HG03196 (cell line): ENCODE results near the gene APOM.
A peak's percentile ranks its signal among the peaks of the same experiment; 100 is the strongest.

Experiments
- ATAC-seq: cut with Tn5 transposase; IDR thresholded peaks from one replicate; pipeline ENCODE4 v1.9.1; 2021; ENCODE audit not compliant: unreplicated experiment

APOM gene

GRCh38 chr6:31655349-31656237 lies at the start of gene APOM:
TSS of gene APOM (plus strand) at chr6:31655894. CDS start at chr6:31655967, 73 bp downstream.
- ATAC-seq: no peak

GRCh38 chr6:31607317-31607716 lies 48.4 kb upstream of the APOM start:
- no peak for ATAC-seq

GRCh38 chr6:31609519-31610406 lies 45.9 kb upstream of the APOM start:
- no peak for ATAC-seq

GRCh38 chr6:31610968-31611367 lies 44.7 kb upstream of the APOM start:
- ATAC-seq: no peak

- ATAC-seq: no peak
These were observed 41.5 kb upstream of the APOM start for GRCh38 chr6:31614075-31614619.

GRCh38 chr6:31614684-31615578 lies 40.8 kb upstream of the APOM start, which contains the start of gene AIF1:
TSS of gene AIF1 (plus strand) at chr6:31615234. CDS start at chr6:31615330, 96 bp downstream.
- ATAC-seq: no peak

GRCh38 chr6:31615748-31616147 lies 39.9 kb upstream of the APOM start:
- ATAC-seq: no peak

GRCh38 chr6:31617010-31617409 lies 38.7 kb upstream of the APOM start:
- no peak for ATAC-seq

GRCh38 chr6:31619805-31620585 lies 35.7 kb upstream of the APOM start:
- peak; percentile 80 for ATAC-seq

- ATAC-seq: peak; percentile 47
These were observed 34.9 kb upstream of the APOM start, which contains the start of gene PRRC2A for GRCh38 chr6:31620586-31621319. TSS of gene PRRC2A (plus strand) at chr6:31620715. CDS start at chr6:31622790, 2,075 bp downstream.

- ATAC-seq: no peak
These were observed 34.3 kb upstream of the APOM start for GRCh38 chr6:31621320-31621939.

GRCh38 chr6:31621991-31622390 lies 33.7 kb upstream of the APOM start:
- ATAC-seq: no peak

GRCh38 chr6:31622684-31623091 lies 33.0 kb upstream of the APOM start:
- ATAC-seq: no peak

- no peak for ATAC-seq
These were observed 31.6 kb upstream of the APOM start for GRCh38 chr6:31624070-31624469.

- ATAC-seq: no peak
These were observed 28.7 kb upstream of the APOM start for GRCh38 chr6:31626952-31627351.

- no peak for ATAC-seq
These were observed 27.9 kb upstream of the APOM start for GRCh38 chr6:31627690-31628287.

- no peak for ATAC-seq
These were observed 26.7 kb upstream of the APOM start for GRCh38 chr6:31629014-31629413.
